Epithelial cell of esophagus (primary cell): ENCODE results near the gene GABRG3.
A peak's percentile ranks its signal among the peaks of the same experiment; 100 is the strongest.

ENCODE experiments used
- DNase-seq: peaks from one replicate; pipeline ENCODE4 v3.0.0; 2010; ENCODE audit warnings: low read depth
- H3K4me3 ChIP-seq: 2 replicates; pipeline ENCODE4 v1.5.1; 2011; ENCODE audit warnings: mild to moderate bottlenecking, low read length, control low read depth
- TF ChIP-seq, protein P1 (sequence below): IDR thresholded peaks from 2 replicates; pipeline ENCODE4 v1.5.1; 2011; ENCODE audit warnings: low read depth, mild to moderate bottlenecking, low read length, control low read depth, inconsistent platforms; ENCODE audit not compliant: insufficient read depth; ENCODE audit errors: missing control alignments

GABRG3 gene

DNA sequence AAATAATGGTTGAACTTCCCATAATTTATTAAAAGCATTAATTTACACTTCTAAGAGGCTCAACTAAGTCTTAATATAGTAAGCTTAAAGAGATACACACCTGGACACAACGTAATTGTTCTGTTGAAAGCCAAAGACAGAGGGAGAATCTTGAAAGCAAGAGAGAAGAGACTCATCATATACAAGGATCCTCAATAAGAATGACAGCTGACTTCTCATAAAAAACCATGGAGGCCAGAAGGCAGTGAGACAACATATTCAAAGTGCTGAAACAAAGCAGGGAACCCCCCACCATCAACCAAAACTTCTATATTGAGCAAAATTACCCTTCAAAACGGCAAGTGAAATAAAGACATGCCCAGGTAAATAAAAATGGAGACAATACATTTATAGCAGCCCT lies 16.6 kb upstream of the GABRG3 start:
- no peak for DNase-seq
- H3K4me3 ChIP-seq = no peak overlapping the region
- TF ChIP-seq, protein P1, sequence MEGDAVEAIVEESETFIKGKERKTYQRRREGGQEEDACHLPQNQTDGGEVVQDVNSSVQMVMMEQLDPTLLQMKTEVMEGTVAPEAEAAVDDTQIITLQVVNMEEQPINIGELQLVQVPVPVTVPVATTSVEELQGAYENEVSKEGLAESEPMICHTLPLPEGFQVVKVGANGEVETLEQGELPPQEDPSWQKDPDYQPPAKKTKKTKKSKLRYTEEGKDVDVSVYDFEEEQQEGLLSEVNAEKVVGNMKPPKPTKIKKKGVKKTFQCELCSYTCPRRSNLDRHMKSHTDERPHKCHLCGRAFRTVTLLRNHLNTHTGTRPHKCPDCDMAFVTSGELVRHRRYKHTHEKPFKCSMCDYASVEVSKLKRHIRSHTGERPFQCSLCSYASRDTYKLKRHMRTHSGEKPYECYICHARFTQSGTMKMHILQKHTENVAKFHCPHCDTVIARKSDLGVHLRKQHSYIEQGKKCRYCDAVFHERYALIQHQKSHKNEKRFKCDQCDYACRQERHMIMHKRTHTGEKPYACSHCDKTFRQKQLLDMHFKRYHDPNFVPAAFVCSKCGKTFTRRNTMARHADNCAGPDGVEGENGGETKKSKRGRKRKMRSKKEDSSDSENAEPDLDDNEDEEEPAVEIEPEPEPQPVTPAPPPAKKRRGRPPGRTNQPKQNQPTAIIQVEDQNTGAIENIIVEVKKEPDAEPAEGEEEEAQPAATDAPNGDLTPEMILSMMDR = no peak

DNA sequence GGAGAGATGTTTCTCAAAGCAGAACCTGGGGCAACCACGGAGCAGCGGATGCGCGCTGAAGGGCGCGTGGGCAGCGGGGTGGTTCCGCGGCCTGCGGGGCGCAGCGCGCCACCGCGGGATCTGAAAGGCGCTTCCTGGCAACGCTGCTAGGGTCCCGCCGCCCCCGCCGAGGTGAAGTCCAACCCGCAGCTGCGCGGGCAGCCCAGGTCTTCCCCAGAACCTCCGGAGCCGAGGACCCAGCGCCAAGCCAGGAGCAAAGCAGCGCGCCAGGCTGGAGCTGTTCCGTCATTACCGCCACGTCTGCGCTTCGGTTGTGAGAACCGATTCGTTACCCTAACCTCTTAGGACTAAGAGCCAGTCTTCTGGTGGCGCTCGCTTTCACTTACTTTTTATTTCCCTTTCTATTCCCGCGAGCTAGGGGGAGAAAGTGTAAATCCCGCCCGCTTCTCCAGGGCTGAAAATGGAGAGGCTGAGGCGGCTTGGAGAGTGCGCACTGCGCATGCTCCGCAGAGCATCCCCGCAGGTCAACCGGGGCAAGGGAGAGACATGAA lies 3.2 kb upstream of the GABRG3 start:
- no peak overlapping the region for H3K4me3 ChIP-seq
- TF ChIP-seq, protein P1 = no peak
- DNase-seq = no peak

DNA sequence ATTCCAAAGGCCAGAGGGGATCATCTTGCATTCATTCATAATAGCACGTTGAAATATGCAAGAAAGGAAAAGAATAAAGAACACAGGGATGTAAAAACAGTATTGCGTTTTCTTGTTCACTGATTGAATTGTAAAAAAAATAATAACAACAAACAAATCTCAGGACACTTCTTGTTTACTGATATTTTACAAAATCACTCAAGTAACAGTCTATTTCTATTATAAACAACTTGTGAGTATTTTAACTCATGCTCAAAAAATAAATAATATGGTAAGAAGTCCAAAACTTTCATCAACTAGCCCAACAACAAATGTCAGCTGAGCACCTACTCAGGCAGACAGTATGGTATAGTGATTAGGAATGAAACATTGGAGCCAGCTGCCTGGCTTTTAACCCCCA lies 2.2 kb upstream of the GABRG3 start:
- TF ChIP-seq, protein P1 = no peak
- DNase-seq = no peak
- H3K4me3 ChIP-seq = no peak overlapping the region

DNA sequence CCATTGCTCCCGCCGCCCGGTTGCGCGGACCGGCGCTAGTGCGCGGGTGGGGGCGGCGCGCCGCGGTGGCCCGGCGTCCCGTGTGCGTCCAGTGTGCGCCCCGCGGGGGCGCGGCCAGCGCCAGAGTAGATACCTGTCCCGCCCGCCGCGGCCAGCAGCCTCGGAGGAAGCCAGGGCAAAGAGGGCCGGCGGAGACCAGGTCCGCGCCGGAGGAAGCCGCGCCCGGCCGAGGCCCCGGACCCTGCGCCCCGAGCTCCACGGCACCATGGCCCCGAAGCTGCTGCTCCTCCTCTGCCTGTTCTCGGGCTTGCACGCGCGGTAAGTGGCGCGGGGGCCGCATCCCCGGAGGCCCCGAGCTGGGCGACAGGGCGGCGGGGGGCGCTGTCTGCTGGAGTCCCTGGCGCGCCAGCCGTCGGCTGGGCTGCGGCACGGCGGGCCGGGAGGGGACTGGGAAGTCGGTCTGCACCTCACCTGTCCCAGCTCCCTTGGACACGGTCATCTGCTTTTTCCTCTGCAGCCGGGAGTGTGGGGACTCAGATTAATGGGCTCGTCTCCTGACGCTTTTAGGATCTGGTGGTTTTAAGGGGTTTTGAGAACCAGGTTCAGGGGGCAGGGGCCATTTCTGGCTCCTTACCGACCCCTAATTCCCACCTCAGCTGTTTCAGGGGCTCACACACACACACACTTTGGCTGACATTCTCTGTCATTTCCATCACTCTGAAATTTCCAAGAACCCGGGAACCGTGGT lies 464 bp downstream of the GABRG3 start:
- no peak overlapping the region for H3K4me3 ChIP-seq
- TF ChIP-seq, protein P1 = no peak
- no peak for DNase-seq

DNA sequence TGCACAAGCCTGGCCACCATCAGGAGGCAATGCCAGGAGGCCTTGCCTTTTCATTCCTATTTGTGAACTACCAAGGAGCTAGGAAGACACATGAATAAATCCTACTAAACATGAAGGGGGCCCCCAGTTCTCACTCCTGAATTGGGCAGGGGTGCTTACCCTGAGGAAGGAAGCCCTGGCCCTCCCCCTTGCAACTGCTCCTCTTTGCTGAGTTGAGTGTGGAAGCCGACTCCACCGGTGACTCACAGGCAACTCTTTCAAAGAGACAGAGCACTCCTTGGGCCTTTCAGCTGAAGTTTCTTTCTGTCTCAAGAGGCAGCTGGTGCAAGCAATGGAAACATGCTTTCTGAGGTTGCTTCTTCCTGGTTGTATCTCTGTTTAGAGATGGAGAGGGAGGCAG lies 1.7 kb downstream of the GABRG3 start:
- TF ChIP-seq, protein P1 = no peak
- DNase-seq = no peak
- no peak overlapping the region for H3K4me3 ChIP-seq

DNA sequence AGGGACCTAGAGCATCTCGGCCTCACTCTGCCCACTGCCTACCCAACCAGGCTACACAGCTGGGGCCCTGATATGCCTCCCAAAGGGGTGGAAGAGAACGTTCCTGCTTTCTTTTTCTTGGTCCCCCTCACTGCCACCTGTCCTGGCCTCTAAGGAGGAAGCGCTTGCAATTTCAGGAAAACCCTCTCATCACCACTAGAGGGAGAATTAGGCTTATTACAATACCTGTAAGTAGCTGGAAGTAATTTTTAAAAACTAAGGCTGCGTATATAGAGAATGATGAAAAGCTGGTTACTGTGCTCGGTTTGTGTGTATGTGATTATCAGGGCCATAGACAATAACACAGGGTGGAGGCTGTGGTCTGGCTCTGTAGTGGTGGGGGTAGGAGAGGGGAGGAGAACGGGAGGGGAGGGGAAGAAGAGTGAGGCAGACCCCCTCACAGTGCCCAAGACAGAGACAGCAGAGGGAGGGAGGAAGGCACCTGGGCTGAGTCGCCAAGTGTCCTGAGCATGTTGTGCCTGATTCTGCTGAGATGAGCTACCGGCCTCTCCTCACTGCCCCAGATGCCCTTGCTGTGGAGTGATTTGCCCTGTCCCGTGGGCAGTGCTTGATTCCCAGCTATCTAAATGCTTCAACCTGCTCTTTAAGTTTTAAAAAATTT lies 3.3 kb downstream of the GABRG3 start:
- TF ChIP-seq, protein P1 = peak; percentile 52
- DNase-seq = peak; percentile 37

DNA sequence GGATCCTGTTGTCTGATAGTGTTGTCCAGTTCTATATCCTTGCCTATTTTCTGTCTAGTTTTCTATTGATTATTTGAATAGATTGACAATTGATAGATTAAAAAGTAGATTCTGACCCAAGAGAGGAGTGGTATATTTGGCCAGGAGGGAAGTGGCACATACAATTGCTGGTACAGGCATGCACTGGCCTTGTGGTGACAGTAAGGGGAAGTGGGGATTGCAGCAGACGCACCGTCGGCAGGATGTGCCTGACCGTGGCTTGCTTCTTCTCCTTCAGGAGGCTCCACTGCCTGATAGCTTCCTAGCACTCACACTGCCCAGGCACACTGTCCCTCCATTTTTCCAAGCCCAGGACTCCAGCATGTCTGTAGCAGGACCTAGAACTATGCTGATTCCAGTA lies 10.5 kb downstream of the GABRG3 start:
- DNase-seq = no peak
- no peak overlapping the region for H3K4me3 ChIP-seq
- TF ChIP-seq, protein P1 = no peak

More for the DNA sequence above, 3.3 kb downstream of the GABRG3 start:
- no peak overlapping the region for H3K4me3 ChIP-seq
